GM12874 (cell line): Measurements from ENCODE around the gene FCSK.

Source experiments
- TF ChIP-seq, protein P1 (sequence below): IDR thresholded peaks from 2 replicates; pipeline ENCODE4 v1.5.1; 2011; ENCODE audit warnings: low read depth, mild to moderate bottlenecking, control low read depth, low read length, moderate library complexity; ENCODE audit not compliant: insufficient read depth

FCSK gene

DNA sequence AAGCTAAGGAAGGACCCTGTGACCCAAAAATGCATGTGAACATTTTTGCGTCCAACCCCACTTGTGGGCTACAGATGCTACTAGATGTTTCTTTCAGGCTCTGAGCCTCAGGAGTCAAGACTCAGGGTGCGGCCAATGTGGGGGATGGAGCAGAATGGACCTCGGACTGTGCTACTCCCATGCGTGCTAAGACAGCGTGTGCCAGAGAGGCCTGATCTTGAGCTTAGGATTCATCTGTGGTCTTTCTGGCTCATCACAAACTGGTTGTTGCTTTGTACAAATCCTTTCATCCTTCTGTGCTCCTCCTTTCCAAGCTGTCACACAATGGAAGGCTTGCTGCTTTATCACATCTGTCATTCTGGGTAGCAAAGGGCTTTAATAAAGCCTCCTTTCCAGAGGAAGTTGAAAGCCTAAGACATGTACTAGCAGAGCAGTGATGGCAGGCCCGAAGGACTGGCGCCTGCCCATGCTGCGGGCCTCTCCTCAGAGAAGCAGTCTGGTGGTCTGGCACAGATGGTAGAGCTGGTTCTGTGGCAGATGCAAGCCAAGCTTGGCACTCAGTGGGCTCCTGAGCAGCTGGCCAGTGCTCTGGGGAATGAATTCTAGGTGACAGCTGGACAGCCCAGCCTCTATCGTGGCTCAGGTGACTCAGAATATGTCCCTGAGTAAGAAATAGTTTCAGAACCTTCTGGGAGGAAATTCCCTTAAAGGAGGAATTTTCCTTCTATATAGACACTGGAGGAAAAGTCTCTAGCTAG lies 41.2 kb downstream of the FCSK start:
- TF ChIP-seq, protein P1, sequence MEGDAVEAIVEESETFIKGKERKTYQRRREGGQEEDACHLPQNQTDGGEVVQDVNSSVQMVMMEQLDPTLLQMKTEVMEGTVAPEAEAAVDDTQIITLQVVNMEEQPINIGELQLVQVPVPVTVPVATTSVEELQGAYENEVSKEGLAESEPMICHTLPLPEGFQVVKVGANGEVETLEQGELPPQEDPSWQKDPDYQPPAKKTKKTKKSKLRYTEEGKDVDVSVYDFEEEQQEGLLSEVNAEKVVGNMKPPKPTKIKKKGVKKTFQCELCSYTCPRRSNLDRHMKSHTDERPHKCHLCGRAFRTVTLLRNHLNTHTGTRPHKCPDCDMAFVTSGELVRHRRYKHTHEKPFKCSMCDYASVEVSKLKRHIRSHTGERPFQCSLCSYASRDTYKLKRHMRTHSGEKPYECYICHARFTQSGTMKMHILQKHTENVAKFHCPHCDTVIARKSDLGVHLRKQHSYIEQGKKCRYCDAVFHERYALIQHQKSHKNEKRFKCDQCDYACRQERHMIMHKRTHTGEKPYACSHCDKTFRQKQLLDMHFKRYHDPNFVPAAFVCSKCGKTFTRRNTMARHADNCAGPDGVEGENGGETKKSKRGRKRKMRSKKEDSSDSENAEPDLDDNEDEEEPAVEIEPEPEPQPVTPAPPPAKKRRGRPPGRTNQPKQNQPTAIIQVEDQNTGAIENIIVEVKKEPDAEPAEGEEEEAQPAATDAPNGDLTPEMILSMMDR, result no peak

DNA sequence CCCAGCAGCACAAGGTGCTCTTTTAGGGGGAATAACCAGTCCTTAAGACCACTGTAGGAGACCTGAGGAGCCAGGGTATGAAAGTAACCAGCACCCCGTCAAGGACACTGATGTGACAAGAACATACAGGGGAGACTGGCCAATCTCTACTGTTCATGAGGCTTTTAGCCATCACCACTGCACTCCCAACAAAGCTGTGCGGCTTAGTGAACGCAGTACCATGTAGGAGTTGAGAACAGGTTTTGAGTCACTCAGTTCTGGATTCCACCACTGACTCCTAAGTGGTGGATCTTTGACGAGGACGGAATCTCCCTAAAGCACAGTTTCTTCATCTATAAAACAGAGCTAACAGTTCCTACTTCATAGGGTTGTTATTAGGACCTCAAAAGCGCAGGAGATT lies 42.1 kb downstream of the FCSK start:
- TF ChIP-seq, protein P1, result no peak

DNA sequence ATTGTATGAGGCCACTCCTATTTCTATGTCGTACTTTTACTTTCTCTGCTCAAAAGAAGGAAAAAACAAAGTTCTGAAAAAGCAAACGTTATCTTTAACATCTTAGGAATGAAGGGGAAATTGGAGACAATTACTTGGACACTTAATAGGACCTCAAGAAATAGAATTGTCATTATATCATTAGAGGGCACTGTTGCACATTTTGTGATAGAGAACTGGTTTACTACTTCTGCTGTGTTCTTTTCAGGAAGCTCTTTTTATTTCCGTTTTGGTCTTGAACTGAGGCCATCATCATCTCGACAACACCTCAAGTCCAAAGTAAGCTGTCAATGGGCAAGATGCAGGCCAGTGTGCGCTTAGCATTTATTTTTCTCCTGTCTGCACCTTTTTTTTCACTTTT lies 54.4 kb downstream of the FCSK start:
- TF ChIP-seq, protein P1, result no peak

DNA sequence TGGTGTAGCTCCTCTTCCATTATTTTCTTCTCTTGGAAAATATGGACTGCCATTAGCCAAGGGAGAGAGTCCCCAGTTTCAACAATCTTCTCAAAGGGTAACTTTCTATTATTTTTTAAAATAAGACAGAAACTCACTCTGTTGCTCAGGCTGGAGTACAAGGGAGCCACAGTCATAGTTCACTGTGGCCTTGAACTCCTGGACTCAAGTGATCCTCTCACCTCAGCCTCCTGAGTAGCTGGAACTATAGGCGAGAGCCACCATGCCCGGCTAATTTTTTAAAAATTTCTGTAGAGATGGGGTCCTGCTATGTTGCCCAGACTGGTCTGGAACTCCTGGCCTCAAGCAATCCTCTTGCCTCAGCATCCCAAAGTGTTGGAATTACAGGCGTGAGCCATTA lies 55.8 kb downstream of the FCSK start:
- TF ChIP-seq, protein P1, result no peak

DNA sequence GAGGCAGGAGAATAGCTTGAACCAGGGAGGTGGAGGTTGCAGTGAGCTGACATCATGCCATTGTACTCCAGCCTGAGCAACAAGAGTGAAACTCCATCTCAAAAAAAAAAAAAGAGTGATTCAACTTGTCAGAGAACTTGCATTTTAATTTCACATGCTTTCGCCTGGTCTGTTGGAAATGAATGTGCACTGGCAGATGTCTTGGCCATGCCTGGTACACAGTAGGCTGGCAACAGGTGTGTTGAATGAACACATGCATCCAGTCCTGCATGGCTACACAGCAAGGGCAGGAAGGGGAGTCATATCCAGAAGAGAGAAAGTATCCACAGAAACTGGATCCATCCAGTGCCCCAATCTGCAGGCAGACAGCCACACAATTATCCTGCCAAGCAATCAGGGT lies 57.4 kb downstream of the FCSK start:
- TF ChIP-seq, protein P1, result no peak

DNA sequence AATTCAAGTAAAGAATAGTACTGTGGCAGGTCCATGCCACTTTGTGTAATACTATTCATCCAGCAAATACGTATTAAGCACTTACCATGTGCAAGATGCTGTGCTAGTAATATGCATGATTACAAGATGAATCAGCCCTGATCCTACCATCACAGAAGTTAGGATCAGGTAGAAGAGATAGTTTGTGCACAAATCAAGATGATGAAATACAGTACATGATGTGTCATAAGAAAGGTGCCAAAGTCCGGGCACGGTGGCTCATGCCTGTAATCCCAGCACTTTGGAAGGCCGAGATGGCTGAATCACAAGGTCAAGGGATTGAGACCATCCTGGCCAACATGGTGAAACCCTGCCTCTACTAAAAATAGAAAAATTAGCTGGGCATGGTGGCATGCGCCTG lies 58.1 kb downstream of the FCSK start:
- TF ChIP-seq, protein P1, result no peak

DNA sequence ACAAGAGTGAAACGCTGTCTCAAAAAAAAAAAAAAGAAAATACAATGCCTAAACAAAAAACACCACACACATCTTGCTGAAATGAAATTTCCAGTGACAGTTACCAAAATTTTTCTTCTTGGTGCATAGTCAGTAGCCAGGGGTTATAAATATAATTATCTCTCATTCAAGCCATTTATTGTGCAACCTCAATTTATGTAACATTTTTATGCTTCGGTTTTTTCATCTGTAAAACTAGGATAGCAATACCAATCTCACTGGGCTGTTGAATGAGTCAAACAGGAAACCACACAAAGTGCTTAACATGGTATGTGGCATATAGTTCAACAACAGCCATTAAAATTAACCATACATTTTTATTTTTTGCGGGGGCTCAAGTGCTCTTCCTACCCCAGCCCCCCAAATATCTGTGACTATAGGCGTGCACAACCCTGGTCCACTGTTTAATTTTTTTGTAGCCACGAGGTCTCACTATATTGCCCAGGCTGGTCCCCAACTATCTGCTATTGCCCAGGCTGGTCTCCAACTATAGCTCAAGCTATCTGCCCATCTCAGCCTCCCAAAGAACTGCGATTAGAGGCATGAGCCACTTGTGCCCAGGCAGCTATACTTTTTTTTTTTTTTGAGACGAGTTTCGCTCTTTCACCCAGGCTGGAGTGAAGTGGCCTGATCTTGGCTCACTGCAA lies 66.4 kb downstream of the FCSK start:
- TF ChIP-seq, protein P1, result no peak
